ENCODE measurements around the gene LSP1. TPM values are rescaled to one million over a fixed set of nuclear protein-coding genes. Genes with fewer than 3 reads are reported as not detected.

Gene LSP1
- total and polyA plus RNA-seq, 2 of the 8 experiments (the other 6 are each of a cell fraction or from before 2014, with no cell fraction given): 0.03 TPM; not detected in 1

- TF ChIP-seq SAP30 (IDR thresholded peaks at IDR 0.05; ENCODE audit: insufficient read depth, insufficient replicate concordance, low read length) (no peak), HDAC6 (IDR thresholded peaks at IDR 0.05; ENCODE audit: low read depth, low read length) (no peak), GABPA (IDR thresholded peaks at IDR 0.05; ENCODE audit: borderline replicate concordance, insufficient read depth, low read length) (no peak), SP4 (IDR thresholded peaks at IDR 0.05; ENCODE audit: low read length) (no peak)
Measured at GRCh38 chr11:1815311-1815710, 37.6 kb upstream of the LSP1 start (continued).

Data from H1 (cell line).